ENCODE measurements around the gene ADGRG4.

- no peak for TF ChIP-seq CTCF (IDR thresholded peaks at IDR 0.05)
- no peak for TF ChIP-seq POLR2A (IDR thresholded peaks at IDR 0.05)
These were observed 41.8 kb upstream of the ADGRG4 start for GRCh38 chrX:136258951-136259350.

Measured in testis (tissue), 2 donors.